DOHH2 (cell line): Measurements from ENCODE around the gene SPAAR.

Experiments
- EZH2phosphoT487 ChIP-seq: fragments of 200-600 bp; sonication (generic); IDR thresholded peaks from 2 replicates; pipeline ENCODE4 v1.6.1; 2017; ENCODE audit warnings: borderline replicate concordance, mild to moderate bottlenecking, antibody characterized with exemption, low read length, moderate library complexity, mixed read lengths
- TF ChIP-seq, protein P1 (sequence below): fragments of 200-600 bp; sonication (generic); IDR thresholded peaks from one replicate; pipeline ENCODE4 v1.5.1; 2014; ENCODE audit warnings: antibody characterized with exemption, mild to moderate bottlenecking, low read depth, low read length; ENCODE audit not compliant: poor library complexity, severe bottlenecking

DNA sequence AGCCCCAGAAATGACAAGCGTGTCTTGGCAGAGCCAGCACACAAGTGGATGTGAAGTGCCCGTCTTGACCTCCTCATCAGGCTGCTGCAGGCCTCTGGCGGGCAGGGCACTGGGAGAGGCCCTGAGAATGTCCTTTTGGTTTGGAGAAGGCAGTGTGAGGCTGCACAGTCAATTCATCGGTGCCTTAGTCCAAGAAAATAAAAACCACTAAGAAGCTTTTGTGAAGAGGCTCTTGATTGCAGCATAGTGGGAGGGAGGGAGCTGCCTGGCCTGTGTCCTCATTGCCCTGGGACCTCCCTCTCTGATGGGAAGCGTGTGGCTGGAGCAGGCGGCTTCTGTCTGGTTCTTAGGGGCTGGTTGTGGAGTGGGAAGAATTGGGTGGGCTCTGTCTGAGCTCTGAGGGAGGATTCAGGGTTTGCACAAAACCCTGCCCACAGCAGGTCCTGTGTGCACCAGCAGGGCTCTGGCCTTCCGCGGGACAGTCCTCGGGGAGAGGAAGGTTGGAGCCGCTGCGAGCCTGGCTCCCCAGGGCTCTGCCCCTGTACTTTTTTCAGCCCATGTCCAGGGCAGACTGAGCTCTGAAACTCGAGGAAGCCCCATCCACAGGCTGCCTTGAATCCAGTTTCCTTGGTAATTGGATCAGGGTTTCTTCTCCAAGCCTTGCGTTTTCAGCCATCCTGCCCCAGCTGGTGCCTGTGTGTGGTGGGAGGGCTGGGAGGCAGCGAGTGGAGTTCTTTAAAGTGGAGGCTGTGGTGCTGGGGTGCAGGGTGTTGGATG lies 2.2 kb upstream of the SPAAR start:
- TF ChIP-seq, protein P1, sequence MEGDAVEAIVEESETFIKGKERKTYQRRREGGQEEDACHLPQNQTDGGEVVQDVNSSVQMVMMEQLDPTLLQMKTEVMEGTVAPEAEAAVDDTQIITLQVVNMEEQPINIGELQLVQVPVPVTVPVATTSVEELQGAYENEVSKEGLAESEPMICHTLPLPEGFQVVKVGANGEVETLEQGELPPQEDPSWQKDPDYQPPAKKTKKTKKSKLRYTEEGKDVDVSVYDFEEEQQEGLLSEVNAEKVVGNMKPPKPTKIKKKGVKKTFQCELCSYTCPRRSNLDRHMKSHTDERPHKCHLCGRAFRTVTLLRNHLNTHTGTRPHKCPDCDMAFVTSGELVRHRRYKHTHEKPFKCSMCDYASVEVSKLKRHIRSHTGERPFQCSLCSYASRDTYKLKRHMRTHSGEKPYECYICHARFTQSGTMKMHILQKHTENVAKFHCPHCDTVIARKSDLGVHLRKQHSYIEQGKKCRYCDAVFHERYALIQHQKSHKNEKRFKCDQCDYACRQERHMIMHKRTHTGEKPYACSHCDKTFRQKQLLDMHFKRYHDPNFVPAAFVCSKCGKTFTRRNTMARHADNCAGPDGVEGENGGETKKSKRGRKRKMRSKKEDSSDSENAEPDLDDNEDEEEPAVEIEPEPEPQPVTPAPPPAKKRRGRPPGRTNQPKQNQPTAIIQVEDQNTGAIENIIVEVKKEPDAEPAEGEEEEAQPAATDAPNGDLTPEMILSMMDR, result no peak
- no peak for TF ChIP-seq EZH2phosphoT487
